NCI-H1417 (cell line): ENCODE results near the gene CFAP69.

Source experiments
- DNase-seq, 3 experiments: peaks; one replicate each; lab custom pipeline; 2025; lab: John Stamatoyannopoulos, UW

CFAP69 gene

GRCh38 chr7:90244909-90245851 lies at the start of gene CFAP69:
TSS of gene CFAP69 (plus strand) at chr7:90245174. CDS start at chr7:90245425, 251 bp downstream.
- DNase-seq = peak; percentile 91 to 94 (median 94)

GRCh38 chr7:90201500-90202195 lies 43.3 kb upstream of the CFAP69 start:
- no peak for DNase-seq

- DNase-seq = no peak
Observed at GRCh38 chr7:90207956-90208355, 37.0 kb upstream of the CFAP69 start.

GRCh38 chr7:90209776-90210175 lies 35.2 kb upstream of the CFAP69 start:
- DNase-seq = no peak

GRCh38 chr7:90210475-90210874 lies 34.5 kb upstream of the CFAP69 start:
- peak in 1 of 3 experiments; percentile 43 for DNase-seq

- DNase-seq = peak in 2 of 3 experiments; percentile 69 to 85
Observed at GRCh38 chr7:90210981-90211380, 34.0 kb upstream of the CFAP69 start.

GRCh38 chr7:90211391-90212148 lies 33.4 kb upstream of the CFAP69 start, which contains the start of gene STEAP2:
TSS of gene STEAP2 (plus strand) at chr7:90211740. CDS start at chr7:90225083, 13,343 bp downstream.
- peak; percentile 68 to 97 (median 96) for DNase-seq

GRCh38 chr7:90212149-90212495 lies 32.9 kb upstream of the CFAP69 start:
- no peak for DNase-seq

GRCh38 chr7:90213521-90213920 lies 31.5 kb upstream of the CFAP69 start:
- no peak for DNase-seq

GRCh38 chr7:90216080-90216674 lies 28.8 kb upstream of the CFAP69 start:
- no peak for DNase-seq

GRCh38 chr7:90216771-90217170 lies 28.2 kb upstream of the CFAP69 start:
- no peak for DNase-seq

GRCh38 chr7:90222390-90222789 lies 22.6 kb upstream of the CFAP69 start:
- no peak for DNase-seq

- peak in 1 of 3 experiments; percentile 42 for DNase-seq
Observed at GRCh38 chr7:90222811-90223725, 21.9 kb upstream of the CFAP69 start.

GRCh38 chr7:90224195-90224594 lies 20.8 kb upstream of the CFAP69 start:
- DNase-seq = no peak

- DNase-seq = no peak
Observed at GRCh38 chr7:90225181-90225580, 19.8 kb upstream of the CFAP69 start.

GRCh38 chr7:90225601-90226000 lies 19.4 kb upstream of the CFAP69 start:
- no peak for DNase-seq

- DNase-seq = no peak
Observed at GRCh38 chr7:90227259-90227658, 17.7 kb upstream of the CFAP69 start.

- no peak for DNase-seq
Observed at GRCh38 chr7:90229682-90230081, 15.3 kb upstream of the CFAP69 start.

GRCh38 chr7:90230834-90231233 lies 14.1 kb upstream of the CFAP69 start:
- DNase-seq = no peak

GRCh38 chr7:90231304-90231703 lies 13.7 kb upstream of the CFAP69 start:
- DNase-seq = no peak

GRCh38 chr7:90232430-90232829 lies 12.5 kb upstream of the CFAP69 start:
- no peak for DNase-seq
